Esophagus squamous epithelium (tissue), 5 donors: Measurements from ENCODE around the gene FERMT3. TPM values are rescaled to one million over a fixed set of nuclear protein-coding genes. Genes with fewer than 3 reads are reported as not detected.
A peak's percentile ranks its signal among the peaks of the same experiment; 100 is the strongest.

Source experiments
- DNase-seq: peaks from one replicate; lab custom pipeline; 2025; lab: John Stamatoyannopoulos, UW
- H3K27ac ChIP-seq, 4 donors: fragments of 200-600 bp; sonication (generic); one replicate each; pipeline ENCODE4 v1.5.1; 2016 to 2019; ENCODE audit warnings: mild to moderate bottlenecking in 1 of 4
- H3K27me3 ChIP-seq, 4 donors: fragments of 200-600 bp; sonication (generic); 1 replicate in 3 of 4; 2 replicates in 1 of 4; pipeline versions ENCODE4 v1.5.1 to v1.6.0; 2017 to 2021; ENCODE audit warnings: antibody characterized with exemption in 1 of 4
- H3K36me3 ChIP-seq, 3 donors: fragments of 200-600 bp; sonication (generic); one replicate each; pipeline ENCODE4 v1.5.1; 2016 to 2019
- H3K4me1 ChIP-seq, 3 donors: fragments of 200-600 bp; sonication (generic); one replicate each; pipeline ENCODE4 v1.5.1; 2017 to 2019
- H3K4me3 ChIP-seq, 4 donors: fragments of 200-600 bp; sonication (generic); 1 replicate in 3 of 4; 2 replicates in 1 of 4; pipeline ENCODE4 v1.5.1; 2016 to 2019; ENCODE audit warnings: mild to moderate bottlenecking in 2 of 4, moderate library complexity in 1 of 4
- H3K9me3 ChIP-seq, 3 donors: fragments of 200-600 bp; sonication (generic); one replicate each; pipeline ENCODE4 v1.5.1; 2016 to 2019
- POLR2A ChIP-seq, 4 donors: fragments of 450-650 bp; IDR thresholded peaks; one replicate each; pipeline ENCODE4 v1.6.1; 2017; ENCODE audit warnings: antibody characterized with exemption in 4 of 4, mild to moderate bottlenecking in 4 of 4, moderate library complexity in 3 of 4
- WGBS, 2 donors: methylation state at CpG; one replicate each; pipeline ENCODE4 v1.1.5; 2018; 5-methylcytosine and 5-hydroxymethylcytosine counted together
- intact Hi-C: fragments of 100-400 bp; cut with DNase I; formaldehyde crosslinking; loops from one replicate; pipeline ENCODE4 v1.15.0; 2022
- total RNA-seq, 4 donors: library from RNA; depleted of rRNA; stranded (reverse); fragments of >200 nt; gene quantifications; one replicate each; pipeline ENCODE4 v1.1.0, GENCODE V29; 2016
- TF ChIP-seq, protein P1 (sequence below), 6 experiments: fragments of 450-650 bp in 4 of 6; fragments of 200-600 bp in 2 of 6; sonication (generic) in 2 of 6; IDR thresholded peaks; one replicate each; pipeline ENCODE4 v1.5.1; 2016 to 2019; ENCODE audit warnings: antibody characterized with exemption in 6 of 6, mild to moderate bottlenecking in 4 of 6, moderate library complexity in 4 of 6
- donor health status: DM: yes; HTN: yes; CAD: no.

The FERMT3 gene
- total RNA-seq, 4 donors from 2014 or later: 3.8 to 16.9 (median 10.6) TPM

DNA sequence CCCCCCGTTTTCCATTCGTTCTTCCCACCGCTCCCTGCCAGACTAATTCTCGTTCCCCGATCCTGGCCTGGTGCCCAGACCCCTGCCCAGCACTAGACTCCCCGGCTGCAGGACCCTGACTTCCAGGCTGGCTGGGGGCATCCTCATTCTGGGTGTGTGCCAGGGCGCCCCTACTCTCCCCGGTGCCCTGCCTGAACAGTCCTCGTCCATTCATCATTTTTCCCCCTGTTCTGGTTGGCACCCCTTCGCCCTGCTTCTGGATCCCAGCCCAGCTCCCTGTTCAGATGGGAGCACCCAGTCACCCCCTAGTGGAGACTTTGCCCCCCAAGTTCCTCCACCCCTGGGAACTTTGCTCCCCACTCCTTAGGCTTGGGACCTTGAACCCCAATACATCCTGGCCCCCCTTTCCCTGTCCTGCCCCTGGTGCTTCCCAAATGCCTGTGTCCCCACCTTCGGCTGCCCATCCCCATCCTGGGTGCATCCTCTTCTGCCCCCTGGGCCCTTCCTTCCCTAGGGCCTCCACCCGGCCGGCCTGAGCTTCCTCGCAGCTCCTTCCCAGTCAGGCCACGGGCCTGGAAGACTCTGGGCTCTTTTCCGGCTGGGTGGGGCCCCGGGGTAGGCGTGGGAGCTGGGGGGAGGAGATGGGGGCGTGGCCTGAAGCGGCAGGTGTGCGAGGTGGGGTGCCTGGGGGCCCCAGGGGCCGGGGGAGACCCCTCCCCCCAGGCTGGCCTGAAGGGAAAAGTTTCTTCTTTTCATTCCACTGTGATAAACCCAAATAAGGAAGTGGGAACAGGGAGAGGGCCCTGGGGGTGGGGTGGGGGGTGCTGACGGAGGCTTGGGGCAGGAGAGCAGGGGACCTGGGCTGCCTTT lies 45.7 kb downstream of the FERMT3 start:
- intact Hi-C loops: no loop called here
- H3K36me3 ChIP-seq: peaks cover 11 to 35% (median 13%) of the 10 kb centered on the region in 3 donors
- H3K4me1 ChIP-seq: peaks cover 29 to 69% (median 40%) of the 10 kb centered on the region in 3 donors
- H3K4me3 ChIP-seq: peak overlapping the region; percentile 73 to 94 (median 76)
- peak overlapping the region; percentile 81 to 91 (median 89) for H3K27ac ChIP-seq
- H3K27me3 ChIP-seq: no peaks in the 10 kb centered on the region
- no peak for DNase-seq
- 4 to 6% methylated on average over 9 to 11 of the region's 23 CpGs for WGBS, 2 donors
- TF ChIP-seq POLR2A (IDR thresholded peaks at IDR 0.05): peak in 1 of 4 donors; percentile 50
- TF ChIP-seq, protein P1, sequence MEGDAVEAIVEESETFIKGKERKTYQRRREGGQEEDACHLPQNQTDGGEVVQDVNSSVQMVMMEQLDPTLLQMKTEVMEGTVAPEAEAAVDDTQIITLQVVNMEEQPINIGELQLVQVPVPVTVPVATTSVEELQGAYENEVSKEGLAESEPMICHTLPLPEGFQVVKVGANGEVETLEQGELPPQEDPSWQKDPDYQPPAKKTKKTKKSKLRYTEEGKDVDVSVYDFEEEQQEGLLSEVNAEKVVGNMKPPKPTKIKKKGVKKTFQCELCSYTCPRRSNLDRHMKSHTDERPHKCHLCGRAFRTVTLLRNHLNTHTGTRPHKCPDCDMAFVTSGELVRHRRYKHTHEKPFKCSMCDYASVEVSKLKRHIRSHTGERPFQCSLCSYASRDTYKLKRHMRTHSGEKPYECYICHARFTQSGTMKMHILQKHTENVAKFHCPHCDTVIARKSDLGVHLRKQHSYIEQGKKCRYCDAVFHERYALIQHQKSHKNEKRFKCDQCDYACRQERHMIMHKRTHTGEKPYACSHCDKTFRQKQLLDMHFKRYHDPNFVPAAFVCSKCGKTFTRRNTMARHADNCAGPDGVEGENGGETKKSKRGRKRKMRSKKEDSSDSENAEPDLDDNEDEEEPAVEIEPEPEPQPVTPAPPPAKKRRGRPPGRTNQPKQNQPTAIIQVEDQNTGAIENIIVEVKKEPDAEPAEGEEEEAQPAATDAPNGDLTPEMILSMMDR (IDR thresholded peaks at IDR 0.05): peak in 5 of 6 experiments; percentile 10 to 42 (median 17)
- H3K9me3 ChIP-seq: no peaks in the 10 kb centered on the region

DNA sequence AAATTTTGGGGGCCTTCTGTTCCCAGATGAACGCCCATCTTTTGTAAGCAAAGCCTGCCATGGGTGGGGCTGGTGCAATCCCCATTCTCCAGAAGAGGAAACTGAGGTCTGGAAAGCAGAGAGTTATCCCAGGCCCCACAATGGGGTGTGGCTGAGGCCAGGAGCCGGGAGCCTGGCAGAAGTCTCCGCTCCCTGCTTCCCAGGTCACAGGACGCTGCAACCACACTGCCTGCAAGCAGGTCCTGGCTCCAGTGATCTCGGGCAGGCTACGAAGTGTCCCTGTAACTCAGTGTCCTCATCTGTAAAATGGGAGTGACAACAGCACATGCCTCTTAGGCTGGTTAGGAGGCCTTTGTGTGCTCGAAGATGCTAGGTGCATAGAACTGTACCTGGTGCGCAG lies 46.5 kb downstream of the FERMT3 start:
- intact Hi-C loops: no loop called here
- WGBS, 2 donors: 65% methylated on average over 8 of the region's 8 CpGs; no CpG with 5 or more reads in 1 of the 2 donors
- no peaks in the 10 kb centered on the region for H3K27me3 ChIP-seq
- H3K9me3 ChIP-seq: no peaks in the 10 kb centered on the region
- peaks cover 22 to 61% (median 34%) of the 10 kb centered on the region in 3 donors for H3K4me1 ChIP-seq
- DNase-seq: no peak
- TF ChIP-seq, protein P1 (IDR thresholded peaks at IDR 0.05): no peak
- no peak for TF ChIP-seq POLR2A (IDR thresholded peaks at IDR 0.05)
- peak overlapping the region in 3 of 4 donors; percentile 19 to 91 (median 91) for H3K27ac ChIP-seq
- H3K4me3 ChIP-seq: peak overlapping the region in 3 of 4 donors; percentile 75 to 94 (median 76)
- peaks cover 13 to 43% (median 14%) of the 10 kb centered on the region in 3 donors for H3K36me3 ChIP-seq

DNA sequence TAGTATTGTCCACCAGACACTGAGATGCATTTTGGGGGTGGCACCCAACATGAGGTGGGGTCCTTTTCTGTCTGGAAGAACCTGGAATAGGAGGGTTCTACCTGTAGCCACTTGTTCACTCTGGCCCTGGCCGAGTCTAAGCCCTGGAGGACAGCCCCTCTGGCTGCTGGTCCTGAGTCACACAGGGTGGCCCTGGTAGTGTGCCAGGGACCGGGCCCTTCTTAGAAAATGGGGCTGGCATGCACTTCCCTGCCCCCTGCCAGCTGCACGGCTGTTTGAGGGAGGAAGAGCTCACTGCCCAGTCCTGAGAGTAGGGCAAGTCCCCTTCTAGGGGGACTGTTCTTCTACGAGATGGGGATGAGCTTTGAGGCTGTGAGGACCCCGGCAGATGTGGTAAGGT lies 47.0 kb downstream of the FERMT3 start:
- WGBS, 2 donors: 42% methylated on average over 3 of the region's 5 CpGs; no CpG with 5 or more reads in 1 of the 2 donors
- H3K27ac ChIP-seq: peak overlapping the region in 2 of 4 donors; percentile 2 to 5
- H3K27me3 ChIP-seq: no peaks in the 10 kb centered on the region
- DNase-seq: no peak
- intact Hi-C loops: no loop called here
- H3K9me3 ChIP-seq: no peaks in the 10 kb centered on the region
- TF ChIP-seq POLR2A (IDR thresholded peaks at IDR 0.05): no peak
- TF ChIP-seq, protein P1 (IDR thresholded peaks at IDR 0.05): no peak
- H3K4me1 ChIP-seq: peaks cover 21 to 58% (median 33%) of the 10 kb centered on the region in 3 donors
- H3K36me3 ChIP-seq: peaks cover 13 to 47% (median 15%) of the 10 kb centered on the region in 3 donors
- H3K4me3 ChIP-seq: peak overlapping the region in 1 of 4 donors; percentile 75

DNA sequence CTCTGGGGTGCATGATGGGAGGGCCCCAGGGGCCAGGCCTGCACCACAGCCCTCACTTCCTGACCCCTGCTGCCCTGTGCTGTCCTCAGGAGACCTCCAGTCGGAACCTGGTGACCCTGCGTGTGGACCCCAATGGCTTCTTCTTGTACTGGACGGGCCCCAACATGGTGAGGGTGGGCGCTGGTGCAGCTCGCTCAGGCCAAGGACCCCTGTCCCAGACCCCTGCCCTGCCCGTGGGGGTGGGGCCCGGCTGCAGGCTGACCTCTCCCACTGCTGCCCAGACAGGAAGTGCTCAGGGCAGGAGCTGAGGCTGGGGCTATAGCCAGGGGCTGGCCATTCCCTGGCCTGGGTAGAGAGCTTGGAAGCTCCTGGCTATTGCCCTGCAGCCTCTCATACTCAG lies 47.8 kb downstream of the FERMT3 start:
- H3K4me3 ChIP-seq: no peak overlapping the region
- peaks cover 21 to 55% (median 24%) of the 10 kb centered on the region in 3 donors for H3K36me3 ChIP-seq
- no peaks in the 10 kb centered on the region for H3K27me3 ChIP-seq
- TF ChIP-seq, protein P1 (IDR thresholded peaks at IDR 0.05): no peak
- no peak for TF ChIP-seq POLR2A (IDR thresholded peaks at IDR 0.05)
- intact Hi-C loops: no loop called here
- no peaks in the 10 kb centered on the region for H3K9me3 ChIP-seq
- no CpG with 5 or more reads among the region's 7 CpGs for WGBS, 2 donors
- peaks cover 21 to 58% (median 33%) of the 10 kb centered on the region in 3 donors for H3K4me1 ChIP-seq
- no peak for DNase-seq
- H3K27ac ChIP-seq: no peak overlapping the region
